Globus pallidus (tissue), 1 donor: ENCODE measurements around the gene SCYL3.
"Not testable (repeated sequence)": the region's sequence is repeated elsewhere in the genome, so short reads cannot be mapped to it uniquely, and the experiment has no call there.

Experiments used
- DNase-seq: peaks from one replicate; pipeline ENCODE4 v3.0.0-alpha.2; 2015; ENCODE audit warnings: low spot score

The SCYL3 gene

GRCh38 chr1:169871988-169872387, 21.7 kb downstream of the SCYL3 start:
- not testable (repeated sequence) for DNase-seq

GRCh38 chr1:169869426-169869825, 24.3 kb downstream of the SCYL3 start:
- DNase-seq: peak; percentile 46

GRCh38 chr1:169868978-169869377, 24.7 kb downstream of the SCYL3 start:
- DNase-seq: no peak

GRCh38 chr1:169867012-169867675, 26.6 kb downstream of the SCYL3 start:
- no peak for DNase-seq

DNA sequence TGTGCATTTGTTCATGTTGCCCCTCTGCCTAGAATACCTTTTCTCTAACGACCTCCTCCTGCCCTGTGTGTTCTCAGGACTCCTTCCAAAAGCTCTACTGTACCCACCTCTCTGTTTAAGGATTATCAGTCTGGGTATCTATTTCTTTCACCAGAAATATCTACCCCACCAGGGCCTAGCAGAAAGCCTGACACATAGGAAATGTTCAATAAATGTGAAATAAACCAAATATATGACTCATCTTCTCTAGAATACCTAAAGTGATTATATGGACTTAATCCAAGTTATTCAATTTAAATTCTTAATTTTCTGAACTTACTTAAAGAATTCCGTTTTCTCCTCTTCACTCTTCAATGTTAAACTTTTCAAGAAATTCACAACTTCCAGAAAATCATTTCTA, 27.1 kb downstream of the SCYL3 start:
- DNase-seq: no peak

GRCh38 chr1:169864531-169864930, 29.2 kb downstream of the SCYL3 start:
- DNase-seq: not testable (repeated sequence)

GRCh38 chr1:169860750-169861149, 32.9 kb downstream of the SCYL3 start:
- no peak for DNase-seq

DNA sequence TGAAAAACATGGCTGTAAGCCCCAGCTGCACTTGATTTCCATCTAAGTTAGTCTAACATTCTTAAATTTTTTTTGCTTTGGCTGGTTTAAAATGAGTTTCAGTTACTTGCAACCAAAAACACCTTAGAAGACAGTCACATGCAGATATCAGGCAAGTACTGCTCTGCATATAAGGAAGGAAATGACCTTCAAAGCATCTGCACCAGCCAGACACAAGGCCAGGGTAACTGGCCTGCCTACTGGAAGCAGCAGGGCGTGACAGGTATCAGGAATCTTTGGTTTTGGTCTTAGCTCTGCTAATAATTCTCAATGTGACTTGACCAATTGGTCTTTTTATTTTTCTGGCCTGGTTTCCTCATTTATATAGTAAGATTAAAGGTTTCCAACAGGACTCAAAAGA, 33.5 kb downstream of the SCYL3 start:
- no peak for DNase-seq

DNA sequence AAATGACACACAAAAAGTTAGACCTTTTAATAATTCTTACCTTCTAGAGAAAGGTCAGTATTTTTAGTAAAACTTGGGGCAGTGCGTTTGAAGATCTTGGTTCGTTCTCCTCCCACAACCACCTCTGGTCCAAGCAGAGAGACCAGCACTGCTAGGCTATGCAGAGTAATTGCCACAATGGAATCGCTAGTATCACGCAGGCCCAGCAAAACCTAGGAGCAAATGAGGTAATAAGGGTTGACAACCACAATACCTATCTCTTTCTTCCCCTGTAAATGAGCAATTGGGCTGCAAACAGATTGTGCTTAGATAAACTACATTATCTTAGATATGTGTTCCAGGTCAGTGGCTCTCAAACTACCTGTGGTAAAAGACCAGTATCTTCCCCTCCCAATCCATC, 34.7 kb downstream of the SCYL3 start:
- DNase-seq: no peak

DNA sequence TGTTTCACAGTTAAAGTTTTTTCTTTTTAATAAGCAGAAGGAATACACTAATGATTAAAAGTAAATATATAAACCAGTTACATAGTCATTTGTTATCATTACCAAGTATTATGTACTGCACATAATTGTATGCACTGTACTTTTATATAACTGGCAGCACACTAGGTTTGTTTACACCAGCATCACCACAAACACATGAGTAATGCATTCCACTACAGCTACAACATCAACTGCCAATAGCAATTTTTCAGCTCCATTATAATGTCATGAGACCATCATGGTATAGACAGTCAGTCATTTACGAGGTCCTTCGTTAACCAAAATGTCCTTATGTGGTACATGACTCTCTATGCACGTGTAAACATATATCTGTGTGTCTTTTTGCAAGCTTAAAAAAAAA, 35.2 kb downstream of the SCYL3 start:
- no peak for DNase-seq

GRCh38 chr1:169853341-169853740, 40.4 kb downstream of the SCYL3 start:
- DNase-seq: peak; percentile 36

GRCh38 chr1:169849346-169850022, 44.2 kb downstream of the SCYL3 start:
- no peak for DNase-seq

- DNase-seq: no peak
Observed at GRCh38 chr1:169848456-169848855, 45.2 kb downstream of the SCYL3 start.

DNA sequence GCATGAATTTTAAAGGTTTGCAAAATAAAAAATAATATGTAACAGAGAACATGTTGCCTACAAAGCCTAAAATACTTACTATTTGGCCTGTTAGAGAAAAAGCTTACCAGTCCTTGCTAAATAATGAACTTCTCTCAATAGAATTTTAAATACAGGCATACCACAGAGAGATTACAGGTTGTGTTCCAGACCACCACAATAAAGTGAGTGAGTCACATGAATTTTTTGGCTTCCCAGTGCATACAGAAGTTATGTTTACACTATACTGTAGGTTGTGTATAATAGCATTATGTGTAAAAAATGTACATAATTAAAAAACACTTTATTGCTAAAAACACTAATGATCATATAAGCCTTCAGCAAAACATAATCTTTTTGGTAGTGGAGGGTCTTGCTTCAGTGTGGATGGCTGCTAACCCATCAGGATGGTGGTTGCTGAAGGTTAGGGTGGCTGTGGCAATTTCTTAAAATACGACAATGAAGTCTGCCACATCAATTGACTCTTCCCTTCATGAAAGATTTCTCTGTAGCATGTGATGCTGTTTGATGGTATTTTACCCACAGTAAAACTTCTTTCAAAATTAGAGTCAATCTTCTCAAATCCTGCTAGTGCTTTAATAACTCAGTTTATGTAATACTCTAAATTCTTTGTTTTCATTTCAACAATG, 48.6 kb downstream of the SCYL3 start:
- no peak for DNase-seq

GRCh38 chr1:169838942-169839341, 54.8 kb downstream of the SCYL3 start:
- no peak for DNase-seq

- DNase-seq: no peak
Observed at GRCh38 chr1:169836198-169836597, 57.5 kb downstream of the SCYL3 start.

- DNase-seq: no peak
Observed at GRCh38 chr1:169835647-169836046, 58.0 kb downstream of the SCYL3 start.

- no peak for DNase-seq
Observed at GRCh38 chr1:169834869-169835268, 58.8 kb downstream of the SCYL3 start.

GRCh38 chr1:169833179-169833901, 60.4 kb downstream of the SCYL3 start:
- DNase-seq: no peak

- DNase-seq: no peak
Observed at GRCh38 chr1:169829671-169830070, 64.0 kb downstream of the SCYL3 start.

GRCh38 chr1:169824153-169824552, 69.5 kb downstream of the SCYL3 start:
- DNase-seq: no peak

- no peak for DNase-seq
Observed at GRCh38 chr1:169821500-169821899, 72.2 kb downstream of the SCYL3 start.

- no peak for DNase-seq
Observed at GRCh38 chr1:169816617-169817016, 77.1 kb downstream of the SCYL3 start.
